Measurements from ENCODE around the gene KLHL36.

KLHL36 gene

DNA sequence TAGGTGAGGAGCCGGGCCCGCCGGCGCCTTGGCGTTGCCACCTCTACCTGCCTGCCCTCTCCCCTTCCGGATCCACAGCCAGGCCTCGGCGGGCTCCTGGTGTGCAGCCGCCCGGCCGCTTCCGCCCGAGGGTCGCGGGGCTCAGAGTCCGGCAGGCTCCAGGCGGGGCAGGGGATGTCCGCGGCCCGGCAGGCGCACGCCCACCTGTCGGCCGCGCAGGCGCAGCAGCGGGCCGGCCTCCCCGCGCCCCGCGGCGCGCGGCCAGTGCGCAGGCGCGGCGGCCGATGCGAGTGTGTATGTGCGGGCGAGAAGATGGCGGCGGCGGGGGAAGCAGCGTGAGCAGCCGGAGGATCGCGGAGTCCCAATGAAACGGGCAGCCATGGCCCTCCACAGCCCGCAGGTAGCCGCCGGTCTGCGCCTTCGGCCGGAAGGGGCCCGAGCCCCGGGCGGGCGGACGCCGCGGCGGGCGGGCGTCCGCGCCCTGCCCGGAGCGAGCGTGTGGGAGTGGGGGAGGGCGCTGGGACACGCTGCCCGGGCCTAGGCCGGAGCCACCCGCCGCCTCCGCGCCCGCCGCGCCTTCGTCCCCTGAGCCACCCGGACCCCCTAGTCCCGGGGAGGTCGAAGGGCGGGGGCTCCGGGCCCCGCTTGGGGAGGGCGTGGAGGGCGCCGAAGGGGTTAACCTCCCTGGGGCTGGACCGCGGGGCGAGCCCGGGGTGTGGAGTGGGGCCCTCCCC is 51.6 kb downstream of the KLHL36 start, which contains the start of gene USP10:
USP10 (plus strand) TSS at position 289 of the 734 bp plus-strand sequence; CDS start at position 380, 91 bp downstream.
- peak; percentile 84 for DNase-seq

DNA sequence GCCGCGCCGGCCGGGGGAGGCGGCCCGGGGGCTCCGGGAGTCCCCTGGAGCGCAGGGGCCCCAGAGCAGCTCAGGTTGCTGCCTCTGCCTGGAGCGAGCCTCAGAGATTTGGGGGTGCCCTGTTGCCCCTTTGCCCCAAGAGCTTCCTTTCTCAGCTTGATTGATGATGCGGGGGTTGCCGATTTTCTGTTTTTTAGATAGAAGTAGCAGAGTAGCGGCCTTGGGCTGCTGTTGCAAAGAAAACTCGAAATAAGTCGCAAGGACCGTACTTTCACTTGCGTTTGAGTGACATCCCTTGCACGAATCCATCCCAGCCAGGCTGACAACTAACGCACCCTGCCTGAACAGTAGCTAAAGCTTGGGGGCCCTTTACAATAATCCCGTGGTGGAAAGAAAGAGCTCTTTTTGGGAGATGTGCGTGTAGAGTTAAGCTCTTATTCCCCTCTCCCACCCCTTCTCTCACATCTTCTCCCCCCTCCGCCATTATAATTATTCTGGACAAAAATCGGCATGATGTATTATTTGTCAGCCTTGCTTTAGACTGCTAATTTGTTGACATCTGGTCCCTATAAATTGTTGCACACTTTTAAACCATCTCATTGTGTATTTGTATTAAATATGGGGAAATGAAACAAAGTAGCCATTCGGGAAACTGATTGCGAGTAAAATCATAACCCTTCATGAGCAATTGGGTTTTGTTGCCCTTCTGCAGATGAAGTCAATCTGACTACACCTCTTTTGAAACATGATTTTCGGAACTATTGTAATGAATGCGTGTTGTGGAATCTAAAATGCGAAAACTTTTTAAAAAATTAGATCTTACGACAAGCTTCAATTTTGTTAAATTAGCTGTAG is 52.4 kb downstream of the KLHL36 start:
- peak; percentile 27 for DNase-seq

DNA sequence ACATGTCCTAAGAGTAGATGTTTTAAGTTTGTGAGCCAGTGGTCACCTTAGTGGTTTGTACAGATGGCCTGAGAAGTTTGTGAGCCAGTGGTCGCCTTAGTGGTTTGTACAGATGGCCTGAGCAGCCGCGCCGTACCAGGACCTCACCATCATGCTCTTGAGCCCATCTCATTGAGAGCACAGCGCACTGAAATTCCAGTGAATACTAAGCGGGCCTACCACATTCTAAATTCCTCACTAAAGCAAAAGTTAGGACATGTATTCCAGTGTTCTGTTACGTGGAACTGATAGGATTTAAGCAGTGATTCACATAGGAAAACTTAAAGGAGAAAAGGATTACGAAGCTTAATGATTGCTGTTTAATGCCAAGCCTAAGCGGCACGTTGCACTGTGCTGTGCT is 55.4 kb downstream of the KLHL36 start:
- DNase-seq: no peak

DNA sequence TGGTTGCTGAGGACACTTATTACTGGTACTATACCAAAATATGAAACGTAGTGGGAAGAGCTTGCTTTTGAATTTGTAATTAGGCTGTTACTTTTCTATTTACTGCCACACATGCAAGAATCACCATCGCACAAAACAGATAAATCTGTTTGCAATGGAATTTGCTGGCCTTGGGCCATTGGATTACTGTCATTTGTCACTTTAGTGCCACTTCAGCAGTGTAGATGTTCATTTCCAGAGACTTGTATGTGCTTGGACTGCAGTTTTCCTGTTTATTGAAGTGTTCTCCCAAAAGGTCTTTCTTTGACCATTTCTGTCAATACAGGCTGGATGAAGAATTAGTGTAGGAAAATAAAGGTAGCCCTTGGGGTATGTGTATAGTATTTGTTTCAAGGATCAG is 55.9 kb downstream of the KLHL36 start:
- no peak for DNase-seq

DNA sequence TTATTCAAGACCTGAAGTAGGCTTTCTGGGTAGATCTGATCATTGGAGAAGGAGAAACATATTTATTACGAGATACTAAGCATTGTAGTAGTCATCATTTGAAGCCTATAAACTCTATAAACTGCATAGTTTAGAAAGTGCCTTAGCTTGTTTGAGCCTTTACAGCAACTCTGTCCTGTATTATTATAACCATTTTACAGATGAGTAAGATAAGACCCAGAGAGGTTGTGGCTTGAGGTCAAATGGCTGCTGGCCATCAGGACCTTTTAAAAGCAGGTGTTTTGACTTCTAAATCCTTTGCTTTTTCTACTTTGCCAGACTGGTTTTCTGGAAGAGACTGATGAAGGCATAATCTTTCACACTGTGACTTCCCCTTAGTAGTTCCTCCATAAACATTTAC is 58.5 kb downstream of the KLHL36 start:
- no peak for DNase-seq

DNA sequence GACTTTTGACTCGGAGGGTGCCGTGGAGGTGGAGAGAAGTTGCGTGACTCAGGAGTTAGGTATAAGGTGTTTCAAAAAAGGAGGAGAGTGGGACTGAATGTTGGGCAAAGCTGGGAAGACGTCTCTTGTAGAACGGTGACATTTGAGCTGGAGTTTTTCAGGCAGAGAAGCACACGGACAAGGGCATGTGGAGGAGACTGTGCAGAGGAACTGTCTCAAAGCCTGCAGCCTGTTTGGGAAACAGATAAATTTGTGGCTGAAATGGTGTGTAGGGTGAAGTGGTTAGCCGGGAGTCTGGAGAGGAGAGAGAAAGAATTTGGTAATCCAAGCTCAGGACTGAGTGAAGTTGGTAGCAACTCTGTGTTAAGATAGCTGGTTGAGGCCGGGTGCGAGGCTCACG is 61.3 kb downstream of the KLHL36 start:
- DNase-seq: no peak

DNA sequence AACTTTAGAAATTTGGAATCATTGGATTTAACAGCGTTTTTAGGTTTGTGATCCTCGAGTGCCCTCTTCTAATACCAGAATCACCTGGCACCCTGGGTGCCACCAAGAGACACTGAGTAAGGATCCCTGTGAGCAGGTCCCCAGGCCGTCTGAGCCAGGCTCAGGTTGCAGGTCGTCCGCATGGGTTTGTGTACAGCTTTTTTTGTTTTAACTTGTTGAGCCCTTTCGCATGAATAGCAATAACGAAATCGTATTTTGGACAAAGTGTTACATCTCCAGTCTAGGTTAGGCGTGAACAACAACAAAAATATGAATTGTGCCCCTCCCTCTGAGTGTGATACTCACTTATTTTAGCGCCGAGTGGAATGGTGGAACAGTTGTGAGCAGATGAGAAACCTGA is 62.4 kb downstream of the KLHL36 start:
- DNase-seq: no peak
